NCI-H1417 (cell line): ENCODE measurements around the gene NBEA.
"Not testable (repeated sequence)": the region's sequence is repeated elsewhere in the genome, so short reads cannot be mapped to it uniquely, and the experiment has no call there.

Experiments used
- DNase-seq, 3 experiments: peaks; one replicate each; lab custom pipeline; 2025; lab: John Stamatoyannopoulos, UW

NBEA gene

DNA sequence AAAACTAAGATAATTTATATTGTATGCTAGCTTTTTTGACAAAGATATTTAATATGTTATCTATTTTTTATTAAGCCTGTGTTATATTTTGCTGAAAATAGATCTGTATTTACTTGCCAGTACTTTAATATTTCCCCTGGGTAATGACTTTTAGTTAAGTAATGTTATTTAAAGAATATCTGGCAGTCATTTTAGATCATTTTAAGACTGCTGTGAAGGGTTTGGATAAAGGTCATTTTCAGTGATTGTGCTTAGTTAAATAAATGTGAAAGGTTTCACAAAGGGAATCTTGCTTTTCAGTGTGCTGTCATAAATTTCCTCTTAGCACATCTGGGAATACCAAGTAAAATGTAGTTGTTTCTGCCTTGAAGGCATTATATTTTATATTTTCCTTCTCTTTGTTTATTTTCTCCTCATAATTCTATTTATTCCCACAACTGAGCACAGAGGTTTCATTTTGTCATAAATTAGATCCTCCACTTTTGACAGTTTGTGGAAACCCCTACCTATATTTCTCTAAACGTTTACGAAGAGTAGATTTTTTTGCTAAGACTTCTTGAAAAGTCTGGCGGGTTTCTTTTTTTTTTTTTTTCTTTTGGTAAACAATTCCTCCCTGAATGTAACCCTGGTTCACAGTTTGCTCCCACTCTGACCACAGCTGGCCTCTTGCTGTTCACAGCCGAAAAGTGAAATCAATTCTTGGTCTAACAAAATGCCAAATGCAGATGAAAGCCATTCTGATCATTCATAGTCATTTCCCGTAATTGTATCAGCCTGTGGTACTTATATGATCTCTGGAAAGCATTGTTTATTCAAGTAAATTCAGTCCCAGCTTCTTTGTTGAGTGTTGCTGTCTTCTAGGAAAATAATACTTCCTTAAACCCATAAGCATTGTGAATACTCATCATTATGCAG is 446.6 kb downstream of the NBEA start:
- peak in 1 of 3 experiments; percentile 31 for DNase-seq

GRCh38 chr13:35389535-35389934 is 447.5 kb downstream of the NBEA start:
- peak in 1 of 3 experiments; percentile 7 for DNase-seq

DNA sequence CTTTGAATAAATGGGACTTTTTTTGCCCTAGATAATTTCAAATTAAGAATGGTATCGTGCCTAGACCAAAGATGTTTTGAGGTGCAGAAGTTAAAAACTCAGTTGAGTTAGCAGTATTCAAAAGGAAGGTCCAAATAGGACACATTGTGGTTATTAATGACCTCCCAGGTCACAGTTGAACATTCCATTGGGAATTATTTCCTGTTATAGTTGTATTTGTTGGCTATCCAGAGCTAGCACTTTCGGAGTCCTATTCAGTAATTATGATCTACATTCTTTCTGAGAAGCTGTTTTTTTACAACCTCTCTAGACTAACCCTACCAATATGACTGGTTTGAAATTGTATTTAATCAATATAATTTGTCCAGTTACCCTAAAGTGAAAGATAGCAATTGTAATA is 450.7 kb downstream of the NBEA start:
- DNase-seq, result no peak

DNA sequence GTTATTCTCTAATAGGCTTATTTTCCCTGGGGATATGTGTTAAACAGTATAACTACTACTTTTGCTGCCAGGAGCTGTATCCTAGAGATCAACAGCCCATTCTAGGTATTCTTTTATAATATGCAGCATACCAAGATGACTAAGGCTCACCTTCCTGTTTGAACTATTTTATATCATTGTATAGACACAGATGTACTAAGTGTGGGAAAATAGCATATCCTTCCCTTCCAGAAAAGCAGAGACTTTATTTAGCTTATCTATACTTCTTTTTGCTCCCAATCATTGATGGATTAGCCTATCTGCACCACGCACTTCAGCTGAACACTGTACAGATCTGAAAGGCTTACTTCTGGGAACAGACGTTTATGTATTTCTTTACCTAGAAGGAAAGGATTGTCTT is 451.8 kb downstream of the NBEA start:
- peak in 1 of 3 experiments; percentile 9 for DNase-seq

GRCh38 chr13:35408285-35408684 is 466.2 kb downstream of the NBEA start:
- DNase-seq, result not testable (repeated sequence)

DNA sequence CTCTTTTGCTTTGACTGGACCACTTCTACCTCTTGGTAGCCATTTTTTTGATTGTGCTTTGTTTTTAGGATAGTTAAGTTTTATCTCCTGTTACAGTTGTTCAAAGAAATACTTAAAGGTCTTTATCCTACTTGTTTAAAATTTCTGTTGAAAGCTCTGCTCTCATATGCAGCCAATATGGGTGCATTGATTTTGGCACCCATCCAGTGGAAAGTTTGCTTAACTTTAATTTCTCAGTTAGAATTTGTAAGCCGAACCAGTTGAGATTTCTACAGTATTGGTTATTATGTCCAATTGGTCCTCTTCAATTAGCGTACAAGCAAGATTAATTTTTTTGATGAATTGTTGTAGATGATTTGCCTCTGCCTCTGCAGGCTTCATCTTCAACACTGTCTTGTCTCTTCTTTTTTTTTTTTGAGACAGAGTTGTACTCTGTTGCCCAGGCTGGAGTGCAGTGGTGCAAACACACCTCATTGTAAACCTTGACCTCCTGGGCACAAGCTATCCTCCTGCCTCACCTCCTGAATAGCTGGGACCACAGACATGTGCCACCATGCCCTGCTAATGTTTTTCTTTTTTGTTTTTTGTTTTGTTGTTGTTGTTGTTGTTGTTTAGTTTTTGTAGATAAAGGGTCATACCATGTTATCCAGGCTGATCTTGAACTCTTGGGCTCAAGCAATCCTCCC is 469.1 kb downstream of the NBEA start:
- DNase-seq, result no peak

GRCh38 chr13:35448465-35448864 is 506.4 kb downstream of the NBEA start:
- DNase-seq, result no peak

- no peak for DNase-seq
Observed at GRCh38 chr13:35449821-35450220, 507.8 kb downstream of the NBEA start.

DNA sequence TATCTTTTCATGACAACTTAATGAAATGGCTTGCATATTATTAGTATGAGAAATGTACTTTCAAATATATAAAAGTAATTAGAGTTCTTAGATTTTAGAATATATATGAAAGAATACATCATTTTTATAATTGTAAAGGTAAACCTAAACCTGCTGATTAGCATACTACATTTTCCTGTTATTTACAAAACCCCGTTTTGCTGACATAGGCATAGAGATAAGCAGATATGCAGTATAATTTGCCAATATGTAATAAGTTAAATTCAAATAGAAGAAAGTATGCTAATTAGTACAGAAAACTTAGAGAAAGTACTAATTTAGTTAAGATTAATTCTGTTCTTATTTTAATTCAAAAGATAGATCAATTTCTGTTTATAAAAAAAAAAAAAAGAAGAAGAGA is 513.0 kb downstream of the NBEA start:
- no peak for DNase-seq

DNA sequence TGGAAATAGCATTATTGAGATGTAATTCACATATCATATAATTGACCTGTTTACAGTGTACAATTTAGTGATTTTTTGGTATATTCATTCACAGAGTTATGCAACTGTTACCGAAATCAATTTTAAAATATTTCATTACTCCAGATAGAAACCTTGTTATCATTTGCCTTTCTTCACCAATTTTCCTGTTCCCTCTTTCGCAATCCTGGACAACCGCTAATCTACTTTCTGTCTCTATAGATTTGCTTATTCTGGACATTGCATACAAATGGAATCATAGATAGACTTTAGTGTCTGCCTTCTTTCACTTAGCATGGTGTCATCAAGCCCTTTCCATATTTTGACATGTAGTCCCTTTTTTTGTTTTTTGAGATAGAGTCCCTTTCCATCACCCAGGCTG is 515.2 kb downstream of the NBEA start:
- DNase-seq, result no peak

DNA sequence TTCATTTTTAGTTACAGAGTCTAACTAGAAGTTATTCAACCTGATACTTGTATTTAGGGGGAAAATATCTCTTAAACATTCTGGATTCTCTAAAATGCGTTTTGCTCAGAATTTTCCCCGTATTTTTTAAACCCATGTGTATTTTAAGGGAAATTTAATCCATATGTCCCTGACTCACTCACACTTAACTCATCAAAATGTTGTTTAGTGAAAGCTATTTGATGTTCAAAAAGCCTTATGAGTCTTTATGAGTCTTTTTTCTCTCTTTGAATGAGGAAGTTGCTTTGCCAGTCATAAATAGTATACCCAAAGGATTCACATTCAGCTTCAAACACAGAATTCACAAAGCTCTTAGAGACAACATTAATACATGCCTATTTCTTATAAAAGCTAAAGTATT is 518.0 kb downstream of the NBEA start:
- DNase-seq, result no peak

DNA sequence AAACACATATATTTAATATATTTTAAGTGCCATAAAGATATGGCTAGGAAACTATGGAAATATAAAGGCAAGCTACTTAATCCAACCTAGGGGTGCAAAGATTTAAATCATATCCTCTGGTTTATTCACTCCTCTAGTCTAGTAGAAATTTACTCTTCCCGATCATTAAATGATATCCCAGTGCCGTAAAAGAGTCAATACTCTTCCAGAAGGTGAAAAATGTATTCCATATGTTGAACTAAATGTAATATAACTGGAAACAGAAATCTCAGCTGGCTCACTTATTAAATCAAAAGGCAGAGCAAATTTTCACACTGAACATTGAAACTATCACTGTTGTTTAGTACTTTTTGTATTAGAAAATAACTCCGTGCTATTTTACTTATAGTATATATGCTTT is 523.3 kb downstream of the NBEA start:
- no peak for DNase-seq

GRCh38 chr13:35468195-35468594 is 526.1 kb downstream of the NBEA start:
- no peak for DNase-seq

- no peak for DNase-seq
Observed at GRCh38 chr13:35469806-35470525, 527.9 kb downstream of the NBEA start.

DNA sequence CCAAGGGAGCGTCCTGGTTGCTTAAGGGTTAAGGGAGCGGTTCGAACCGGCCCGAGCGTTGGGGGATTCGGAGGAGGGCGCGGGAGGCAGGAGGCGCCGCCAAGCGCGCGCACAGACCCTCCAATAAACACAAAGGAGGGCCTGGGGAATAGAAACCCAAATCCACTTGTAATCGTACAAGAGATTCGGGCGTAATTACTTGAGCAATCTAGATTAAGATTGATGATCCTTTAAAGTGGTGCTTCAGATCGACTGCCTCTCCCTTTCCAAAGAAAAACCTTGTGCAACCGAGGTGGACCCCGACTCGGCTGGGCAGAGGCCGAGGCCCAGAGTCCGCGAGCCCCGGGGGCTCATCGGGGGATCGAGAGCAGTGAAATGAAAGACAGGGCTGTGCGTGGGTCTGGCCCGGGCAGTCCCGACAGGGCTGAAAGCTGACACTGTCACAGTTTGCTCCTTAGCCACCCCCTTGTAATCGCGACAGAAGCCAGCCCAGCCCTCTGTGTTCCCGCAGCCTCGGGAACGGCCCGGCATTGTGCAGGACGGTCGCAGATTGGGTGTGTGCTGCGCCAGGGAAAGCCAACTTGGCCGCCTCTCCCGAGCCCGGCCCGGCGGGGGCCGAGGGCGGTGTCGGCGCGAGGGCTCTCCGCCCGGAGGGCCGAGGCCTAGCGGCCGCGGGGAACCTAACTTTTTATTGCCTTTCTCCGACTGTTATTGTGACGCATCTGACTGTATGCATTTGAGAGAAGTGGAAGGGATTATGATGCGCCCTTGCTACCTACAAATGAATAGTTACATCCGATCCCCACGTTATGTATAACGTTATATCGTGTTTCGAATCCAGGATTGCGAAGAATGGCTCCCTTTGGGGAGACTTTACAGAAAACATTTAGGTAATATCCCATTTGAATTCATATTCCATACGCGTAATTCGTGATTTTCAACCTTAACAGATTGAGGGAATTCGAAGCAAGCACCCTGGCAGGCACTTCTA is 528.9 kb downstream of the NBEA start:
- DNase-seq, result no peak

DNA sequence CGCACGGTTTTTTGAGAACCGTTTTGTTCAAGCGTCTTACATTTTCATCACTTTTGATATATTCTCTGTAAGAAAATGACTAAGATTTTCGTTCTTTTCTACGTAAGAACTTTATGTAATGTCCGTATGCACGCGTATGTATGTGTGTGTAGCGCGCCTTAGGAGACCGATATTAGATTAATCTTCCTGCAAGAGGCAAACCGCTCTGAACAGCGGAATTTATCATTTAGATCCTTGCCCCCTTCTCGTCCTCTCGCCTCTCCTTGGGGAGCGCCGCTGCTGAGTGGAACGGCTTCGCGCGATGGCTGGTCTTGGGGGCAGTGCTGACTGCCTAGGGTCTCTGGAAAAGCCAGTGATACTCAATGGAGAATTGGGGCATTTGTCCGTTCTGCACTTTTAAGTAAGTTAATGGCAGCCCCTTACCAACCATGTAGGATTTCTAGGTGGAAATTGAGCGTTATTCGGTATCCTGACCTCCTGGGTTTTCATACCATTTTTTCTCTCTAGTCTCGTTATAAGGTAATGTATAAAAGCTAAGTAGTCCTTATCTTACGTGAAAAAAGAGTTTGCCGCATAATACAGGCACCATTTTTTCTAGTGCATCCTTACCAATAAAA is 529.7 kb downstream of the NBEA start:
- DNase-seq, result no peak

GRCh38 chr13:35472323-35472881 is 530.3 kb downstream of the NBEA start:
- DNase-seq, result no peak

DNA sequence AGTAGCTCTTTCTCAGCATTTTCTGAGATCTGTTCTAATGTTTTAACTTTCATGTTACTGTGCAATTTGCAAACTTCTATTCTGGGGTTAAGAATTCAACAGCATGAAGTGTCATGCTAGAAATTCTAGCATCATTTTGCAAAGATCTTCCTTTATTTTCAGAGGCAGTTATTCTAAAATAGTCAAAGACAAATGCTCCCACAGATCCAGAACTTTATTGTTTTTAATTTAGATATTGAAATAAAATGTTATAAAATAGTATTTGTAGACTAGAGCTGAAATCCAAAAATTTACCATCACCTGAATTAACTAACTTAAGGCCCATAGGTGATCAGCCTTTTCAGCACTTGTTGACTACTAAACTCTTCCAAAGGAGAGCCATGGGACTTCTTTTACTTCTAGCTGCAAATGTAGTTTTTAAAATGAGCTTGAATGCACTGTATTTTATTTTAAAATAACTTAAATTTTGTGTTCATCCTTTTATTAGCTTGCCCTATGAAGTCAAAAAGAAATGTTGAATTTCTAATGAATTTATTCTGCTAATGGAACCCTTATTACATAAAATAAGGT is 531.2 kb downstream of the NBEA start:
- no peak for DNase-seq

DNA sequence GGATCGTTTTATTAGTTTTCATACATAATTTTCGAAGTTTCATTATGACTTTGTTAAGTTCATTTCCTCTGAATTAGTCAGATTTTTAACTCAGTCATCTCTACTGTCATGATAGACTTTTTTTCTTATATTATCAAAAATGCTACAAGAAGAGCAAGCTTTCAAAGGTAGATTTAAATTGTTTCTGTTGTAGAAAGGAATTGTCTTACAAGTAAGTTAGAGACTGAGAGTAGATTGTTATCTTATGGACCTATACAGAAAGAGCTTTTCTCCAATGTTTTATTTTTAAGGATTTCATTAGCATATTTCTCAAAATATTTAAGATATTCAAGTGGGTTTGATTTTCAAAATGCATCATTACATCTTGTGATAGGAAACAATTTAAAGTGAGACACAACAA is 531.7 kb downstream of the NBEA start:
- no peak for DNase-seq

GRCh38 chr13:35474496-35475211 is 532.6 kb downstream of the NBEA start:
- no peak for DNase-seq
